Activated CD8-positive, alpha-beta memory T cell treated with anti-CD3 and anti-CD28 coated beads for 48 hours (primary cell): ENCODE data around the gene SULT2A1.
A peak's percentile ranks its signal among the peaks of the same experiment; 100 is the strongest.
"Not testable (repeated sequence)": the region's sequence is repeated elsewhere in the genome, so short reads cannot be mapped to it uniquely, and the experiment has no call there.

Source experiments
- DNase-seq, 3 experiments: peaks; one replicate each; pipeline ENCODE4 v3.0.0-alpha.2; 2020; ENCODE audit warnings: low read depth in 2 of 3, low spot score in 2 of 3

Gene SULT2A1

DNA sequence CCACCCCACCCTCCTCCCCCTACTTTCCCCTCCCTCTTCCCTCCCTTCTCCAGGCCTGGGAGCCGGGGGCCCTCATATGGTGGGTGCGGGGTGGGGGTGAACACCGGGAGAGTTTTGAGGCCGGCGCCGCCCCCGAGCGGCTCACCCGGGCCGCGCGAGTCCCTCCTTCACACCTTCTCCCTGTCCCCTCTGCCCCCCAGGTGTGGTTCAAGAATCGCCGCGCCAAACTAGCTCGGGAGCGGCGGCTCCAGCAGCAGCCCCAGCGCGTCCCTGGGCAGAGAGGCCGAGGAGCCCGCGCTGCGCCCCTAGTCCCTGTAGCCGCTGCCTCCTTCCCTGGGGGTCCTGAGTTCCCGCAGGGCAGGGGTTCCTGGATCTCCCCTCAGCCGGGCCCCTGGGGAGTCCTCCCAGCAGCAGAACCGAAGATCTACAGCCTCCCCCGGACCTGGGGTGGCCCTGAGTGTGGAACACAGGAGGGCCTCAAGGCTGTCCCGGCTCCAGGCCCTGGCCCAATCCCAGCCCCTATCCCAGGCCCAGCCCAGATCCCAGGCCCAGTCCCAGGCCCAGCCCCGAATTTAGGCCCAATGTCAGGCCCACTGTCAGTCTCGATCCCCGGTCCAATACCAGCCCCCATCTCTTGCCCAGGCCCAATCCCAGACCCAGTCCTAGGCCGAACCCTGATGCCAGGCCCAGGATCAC lies 25.4 kb downstream of the SULT2A1 start:
- no peak for DNase-seq

DNA sequence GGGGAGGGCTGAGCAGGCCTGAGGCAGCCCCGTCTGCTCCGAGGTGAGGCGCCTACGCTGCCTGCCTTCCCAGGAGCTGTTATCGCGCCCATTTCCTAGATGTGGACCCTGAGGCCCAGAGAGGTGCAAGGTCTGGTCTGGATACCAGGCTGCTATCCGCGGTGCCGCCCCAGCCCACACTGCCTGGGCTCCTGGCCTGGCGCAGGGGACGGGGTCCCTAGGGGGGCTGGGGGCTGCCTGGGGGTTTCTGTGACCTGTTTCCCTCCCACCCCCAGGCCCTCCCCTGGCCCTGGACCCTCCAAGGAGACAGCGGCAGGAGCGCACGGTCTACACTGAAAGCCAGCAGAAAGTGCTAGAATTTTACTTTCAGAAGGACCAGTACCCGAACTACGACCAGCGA lies 26.3 kb downstream of the SULT2A1 start:
- not testable (repeated sequence) for DNase-seq

DNA sequence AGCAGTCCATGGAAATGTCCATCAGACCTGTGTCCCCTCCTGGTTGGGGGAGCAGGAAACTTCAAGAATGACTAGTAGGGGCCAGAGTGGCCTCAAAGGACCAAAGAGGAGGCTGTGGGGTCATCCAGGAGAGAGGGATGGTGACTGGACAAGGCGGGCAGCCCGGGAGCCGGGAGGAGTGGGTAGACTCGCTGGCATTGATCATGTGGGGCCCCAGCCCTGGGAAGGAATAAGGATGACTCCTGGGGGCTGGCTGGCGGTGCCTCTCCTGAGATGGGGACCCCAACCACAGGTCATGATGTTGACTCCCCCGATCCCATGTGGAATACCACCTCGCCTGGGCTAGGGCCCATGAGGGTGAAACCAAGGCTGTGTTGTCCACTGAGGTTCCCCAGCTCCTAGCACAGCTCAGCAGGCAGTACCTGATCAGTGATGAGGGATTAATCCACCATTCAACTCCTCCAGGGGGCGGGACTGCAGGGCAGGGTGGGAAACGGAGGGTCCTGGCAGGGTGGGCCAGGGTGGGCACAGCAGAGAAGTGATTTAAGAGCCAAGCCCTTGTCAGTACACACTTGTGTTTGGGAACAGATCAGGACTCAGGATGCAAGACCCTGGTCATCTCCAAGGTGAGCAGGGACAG lies 27.3 kb downstream of the SULT2A1 start, which contains the start of gene TPRX2:
TPRX2 (plus strand) TSS at position 590 of the 640 bp plus-strand sequence; CDS start at position 602, 12 bp downstream.
- DNase-seq = not testable (repeated sequence)

DNA sequence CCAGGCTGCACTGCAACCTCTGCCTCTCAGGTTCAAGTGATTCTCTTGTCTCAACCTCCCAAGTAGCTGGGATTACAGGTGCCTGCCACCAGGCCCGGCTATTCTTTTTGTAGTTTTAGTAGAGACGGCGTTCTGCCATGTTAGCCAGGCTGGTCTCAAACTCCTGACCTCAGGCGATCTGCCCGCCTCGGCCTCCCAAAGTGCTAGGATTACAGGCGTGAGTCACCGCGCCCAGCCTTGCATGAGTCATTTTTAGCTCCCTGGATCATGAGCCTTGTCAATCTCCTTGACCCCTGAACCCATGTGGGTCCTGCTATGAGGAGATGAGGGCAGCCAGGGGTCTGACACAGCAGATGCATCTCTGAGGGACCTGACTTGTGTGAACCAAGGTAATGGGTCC lies 27.9 kb downstream of the SULT2A1 start:
- not testable (repeated sequence) for DNase-seq

DNA sequence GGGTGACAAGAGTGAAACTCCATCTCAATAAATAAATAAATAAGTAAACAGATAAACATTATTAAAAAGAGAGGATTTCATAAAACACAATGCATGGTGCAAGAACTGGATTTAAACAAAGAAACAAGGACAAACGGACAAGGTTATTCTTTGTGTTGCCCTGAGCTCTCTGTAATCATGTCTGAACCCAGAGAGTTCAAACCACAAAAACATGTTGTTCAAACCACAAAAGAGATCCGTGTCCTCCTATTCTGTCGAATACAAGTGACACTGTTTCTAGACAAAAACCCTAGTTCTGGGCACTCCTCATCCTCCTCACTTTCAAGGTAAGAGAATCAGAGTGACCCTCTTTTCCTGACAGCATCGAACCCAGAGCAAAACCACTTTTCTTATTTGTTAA lies 31.7 kb downstream of the SULT2A1 start:
- DNase-seq = no peak

DNA sequence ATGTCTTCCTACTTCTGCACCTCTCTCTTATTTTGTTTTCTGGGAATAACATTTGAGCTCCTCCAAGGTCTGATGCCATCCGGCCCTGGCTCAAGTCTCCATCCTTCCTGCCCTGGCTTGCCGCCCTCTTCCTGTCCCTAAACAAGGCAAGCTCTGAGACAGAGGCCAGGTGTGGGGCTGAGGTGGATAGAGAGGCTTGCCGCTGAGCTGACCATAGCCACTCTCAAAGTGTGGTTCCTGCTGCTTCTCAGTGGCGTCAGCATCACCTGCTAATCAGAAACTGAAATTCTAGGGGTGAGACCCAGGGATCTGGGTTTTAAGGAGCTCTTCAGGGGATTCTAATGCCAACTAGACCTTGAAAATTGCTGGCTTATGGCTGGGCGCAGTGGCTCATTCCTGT lies 33.1 kb downstream of the SULT2A1 start:
- no peak for DNase-seq

DNA sequence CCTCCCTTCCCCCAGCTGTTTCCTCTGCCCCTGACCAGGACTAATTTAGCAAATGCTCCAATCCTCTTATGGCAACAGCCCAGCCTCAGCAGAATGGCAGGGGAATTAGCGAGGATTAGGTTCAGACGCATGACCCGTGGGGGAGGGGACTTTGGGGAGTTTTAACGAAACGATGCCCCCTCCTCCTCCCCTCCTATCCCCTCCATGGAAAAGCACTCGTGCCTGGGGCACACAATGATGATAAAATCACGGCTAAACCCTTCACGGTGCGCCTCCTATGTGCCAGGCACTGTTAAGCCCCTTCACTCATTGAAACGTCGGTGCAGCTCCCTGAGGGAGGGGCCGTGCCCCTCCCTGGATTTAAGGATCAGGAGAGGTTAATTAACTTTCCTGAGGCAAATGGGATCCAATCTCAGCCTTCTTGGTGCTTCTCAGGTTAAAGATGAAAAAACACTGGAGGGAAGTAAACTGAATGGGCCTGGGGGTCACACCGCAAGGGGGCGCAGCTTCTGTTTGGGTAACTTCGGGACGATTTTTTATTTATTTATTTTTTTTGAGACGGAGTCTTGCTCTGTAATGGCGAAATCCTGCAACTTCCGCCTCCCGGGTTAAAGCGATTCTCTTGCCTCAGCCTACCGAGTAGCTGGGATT lies 37.2 kb downstream of the SULT2A1 start:
- peak in 1 of 3 experiments; percentile 13 for DNase-seq

DNA sequence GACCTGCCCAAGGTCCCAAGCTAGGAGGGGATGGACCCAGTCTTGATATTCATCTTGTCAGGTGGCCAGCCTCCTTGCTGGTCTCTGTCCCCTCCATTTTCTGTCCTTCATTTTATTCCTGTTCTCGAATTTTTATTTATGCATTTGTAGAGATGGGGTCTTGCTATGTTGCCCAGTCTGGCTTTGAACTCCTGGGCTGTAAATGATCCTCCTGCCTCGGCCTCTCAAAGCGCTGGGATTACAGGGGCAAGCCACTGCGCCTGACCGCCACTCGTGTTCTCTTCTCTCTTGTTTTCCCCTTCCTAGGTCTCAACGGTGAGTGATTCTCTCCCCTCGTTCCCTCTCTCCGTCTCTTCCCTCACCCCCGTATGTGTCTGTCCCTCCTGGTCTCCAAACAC lies 37.7 kb downstream of the SULT2A1 start:
- no peak for DNase-seq

DNA sequence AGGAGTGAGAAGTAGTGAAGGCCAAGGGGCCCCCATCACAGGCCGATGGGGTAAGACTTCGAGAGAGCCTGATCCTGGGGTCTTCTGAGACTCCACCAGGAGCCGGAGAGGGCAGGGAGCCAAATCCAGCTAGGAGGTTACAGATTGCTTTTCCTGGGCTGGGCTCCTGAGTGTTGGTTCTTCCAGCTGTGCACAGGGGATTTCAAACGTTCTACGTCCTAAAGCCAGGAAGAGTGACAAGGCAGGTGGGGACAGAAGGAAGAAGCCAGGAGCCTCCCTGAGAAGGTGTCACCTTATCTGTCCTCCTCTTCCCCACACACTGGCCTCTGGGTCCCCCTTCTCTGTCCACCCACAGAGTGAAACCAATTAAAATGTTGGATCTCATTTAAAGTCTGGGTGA lies 43.2 kb downstream of the SULT2A1 start:
- no peak for DNase-seq

DNA sequence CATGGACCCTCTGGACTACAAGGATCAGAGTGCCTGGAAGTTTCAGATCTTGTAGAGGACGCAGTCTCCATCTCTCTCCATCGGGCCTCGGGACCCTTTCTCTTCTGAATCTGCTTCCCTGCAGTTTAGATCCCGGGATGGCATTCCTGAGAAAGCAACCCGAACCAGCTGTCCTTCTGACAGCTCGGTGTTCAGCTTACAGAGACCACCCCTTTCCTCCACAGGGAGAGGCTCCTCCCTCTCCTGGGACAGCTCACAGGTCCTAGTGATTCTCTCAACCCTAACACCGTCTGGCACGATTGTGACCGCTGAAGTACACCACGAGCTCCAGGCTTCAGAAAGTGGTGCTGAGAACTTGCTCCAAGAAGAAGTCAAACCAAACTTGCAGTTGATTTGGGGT lies 46.2 kb downstream of the SULT2A1 start:
- no peak for DNase-seq

DNA sequence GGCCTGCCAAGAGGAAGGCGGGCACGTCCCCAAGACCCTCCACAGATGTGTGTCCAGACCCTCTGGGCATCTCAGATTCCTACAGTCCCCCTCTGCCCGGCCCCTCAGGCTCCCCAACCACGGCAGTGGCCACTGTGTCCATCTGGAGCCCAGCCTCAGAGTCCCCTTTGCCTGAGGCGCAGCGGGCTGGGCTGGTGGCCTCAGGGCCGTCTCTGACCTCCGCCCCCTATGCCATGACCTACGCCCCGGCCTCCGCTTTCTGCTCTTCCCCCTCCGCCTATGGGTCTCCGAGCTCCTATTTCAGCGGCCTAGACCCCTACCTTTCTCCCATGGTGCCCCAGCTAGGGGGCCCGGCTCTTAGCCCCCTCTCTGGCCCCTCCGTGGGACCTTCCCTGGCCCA lies 46.7 kb downstream of the SULT2A1 start:
- no peak for DNase-seq

DNA sequence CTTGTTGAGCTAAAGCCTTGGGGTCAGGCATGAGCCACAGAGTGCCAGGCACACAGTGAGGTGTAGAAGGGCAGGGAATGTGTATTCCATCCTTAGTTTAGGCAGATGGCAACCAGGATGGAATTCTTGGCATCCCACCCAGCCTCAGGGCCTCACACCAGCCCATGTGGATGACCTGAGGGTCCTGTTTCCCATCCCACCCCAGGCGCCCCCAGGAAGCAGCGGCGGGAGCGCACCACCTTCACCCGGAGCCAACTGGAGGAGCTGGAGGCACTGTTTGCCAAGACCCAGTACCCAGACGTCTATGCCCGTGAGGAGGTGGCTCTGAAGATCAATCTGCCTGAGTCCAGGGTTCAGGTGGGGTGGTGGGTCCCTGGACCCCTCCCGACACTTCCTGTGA lies 50.1 kb downstream of the SULT2A1 start:
- no peak for DNase-seq

DNA sequence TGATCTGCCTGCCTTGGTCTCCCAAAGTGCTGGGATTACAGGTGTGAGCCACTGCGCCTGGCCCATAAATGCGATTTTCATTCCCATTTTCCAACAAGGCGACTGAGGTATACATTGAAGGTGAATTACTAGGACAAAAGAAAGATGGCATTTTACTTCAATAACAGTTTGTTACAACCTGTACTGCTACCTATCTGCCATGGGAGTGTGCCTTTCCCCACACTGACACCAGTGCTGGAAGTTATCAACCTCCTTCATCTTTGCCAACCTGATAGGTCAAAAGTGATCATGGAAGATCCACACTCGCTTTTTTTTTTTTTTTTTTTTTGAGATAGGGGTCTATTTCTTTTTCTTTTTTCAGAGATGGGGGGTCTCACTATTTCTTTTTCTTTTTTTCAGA lies 53.4 kb downstream of the SULT2A1 start:
- no peak for DNase-seq

DNA sequence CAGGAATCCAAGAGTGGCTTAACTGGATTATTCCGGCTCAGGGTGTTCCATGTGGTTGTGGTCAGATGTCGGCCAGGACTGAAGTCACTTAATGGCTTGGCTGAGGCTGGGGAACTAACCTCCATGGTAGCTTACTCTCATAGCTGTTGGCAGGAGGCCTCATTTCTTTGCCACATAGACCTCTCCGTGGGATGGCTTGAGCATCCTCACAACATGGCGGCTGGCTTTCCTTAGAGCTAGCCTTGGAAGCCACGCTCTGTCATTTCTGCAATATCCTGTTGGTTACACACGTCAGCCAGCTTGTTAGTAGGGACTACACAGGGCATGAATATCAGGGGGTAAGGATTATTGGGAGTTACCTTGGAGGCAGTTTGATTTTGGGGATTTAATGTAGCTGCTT lies 59.3 kb downstream of the SULT2A1 start:
- no peak for DNase-seq

DNA sequence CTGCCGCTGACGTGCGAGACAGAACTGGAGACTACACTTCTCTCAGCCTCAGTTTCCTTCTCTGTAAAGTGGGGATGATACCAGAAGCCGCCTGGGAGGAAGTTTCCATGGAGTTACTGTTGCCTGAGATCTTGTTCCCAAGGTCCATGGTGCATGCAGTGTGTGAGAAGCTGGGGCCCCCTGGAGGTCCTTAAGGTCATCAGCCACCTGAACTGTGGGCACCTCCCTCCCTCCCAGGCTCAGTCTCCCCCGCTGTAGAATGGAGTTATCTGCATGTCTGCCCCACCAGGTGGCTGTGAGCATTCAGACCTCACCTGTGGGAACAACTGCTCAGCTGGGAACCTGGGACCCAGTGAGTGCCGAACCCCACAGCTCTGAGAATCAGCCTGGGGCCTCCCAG lies 61.7 kb downstream of the SULT2A1 start:
- no peak for DNase-seq

DNA sequence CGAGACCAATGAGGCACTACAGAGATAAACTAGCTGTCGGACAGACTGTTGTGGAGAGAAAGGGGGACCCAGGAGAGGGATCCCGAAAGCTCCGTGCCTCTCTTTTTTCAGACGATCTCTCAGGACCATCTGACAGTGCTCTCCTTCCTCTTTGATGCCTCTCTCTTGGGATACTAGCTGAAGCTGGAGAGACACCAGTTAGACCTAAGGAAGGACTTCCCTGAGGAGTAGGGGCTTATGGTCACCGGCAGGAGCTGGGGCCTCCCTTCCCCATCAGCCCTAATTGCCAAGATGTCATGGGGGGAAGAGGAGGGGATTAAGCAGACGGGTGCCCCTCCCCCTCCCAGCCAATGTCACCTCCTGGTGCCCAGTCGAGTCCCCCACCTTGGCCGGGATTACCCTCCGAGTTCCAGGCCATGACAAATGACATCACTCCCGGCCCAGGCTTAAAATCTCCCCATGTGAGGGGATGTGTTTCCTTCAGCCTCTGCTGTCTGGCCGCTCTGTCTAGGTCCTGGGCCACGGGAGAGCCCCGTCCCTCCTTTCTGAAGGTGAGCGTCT lies 64.6 kb downstream of the SULT2A1 start, which contains the start of gene CRX:
CRX (plus strand) TSS at position 478 of the 561 bp plus-strand sequence. CDS start 12,507 bp downstream, outside the sequence.
- no peak for DNase-seq
